Measurements from ENCODE around the gene COMMD10.

DNA sequence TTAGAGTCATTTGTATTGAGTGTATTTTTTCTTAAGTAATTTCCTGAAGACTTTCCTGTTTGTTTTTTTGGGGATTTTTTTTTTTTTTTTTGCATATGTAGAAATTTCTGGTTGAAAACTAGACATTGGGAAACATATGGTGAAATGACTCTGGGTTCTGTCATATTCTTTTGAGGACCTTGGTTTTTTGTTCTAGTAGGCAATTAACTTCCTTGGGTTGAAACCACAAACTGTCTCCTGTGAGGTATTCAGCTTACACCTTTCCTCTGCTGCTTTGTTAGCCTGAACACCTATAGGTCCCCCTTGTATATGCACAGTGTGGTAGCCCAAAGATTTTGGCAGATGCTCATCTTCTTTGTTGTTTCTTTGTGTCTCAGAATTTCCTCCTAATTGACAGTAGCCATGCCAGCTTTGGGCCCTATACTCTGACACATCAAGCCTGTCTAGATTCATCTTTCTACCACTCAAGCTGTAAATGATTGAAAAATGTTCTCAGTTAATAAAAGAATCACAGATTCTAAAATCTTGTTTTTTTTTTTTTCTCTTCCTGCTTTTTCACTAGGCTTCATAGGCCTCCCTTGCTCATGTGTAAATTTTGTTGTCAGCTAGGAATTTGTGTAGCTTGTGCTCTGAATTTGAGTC is 140.6 kb downstream of the COMMD10 start:
- TF ChIP-seq, protein P1, sequence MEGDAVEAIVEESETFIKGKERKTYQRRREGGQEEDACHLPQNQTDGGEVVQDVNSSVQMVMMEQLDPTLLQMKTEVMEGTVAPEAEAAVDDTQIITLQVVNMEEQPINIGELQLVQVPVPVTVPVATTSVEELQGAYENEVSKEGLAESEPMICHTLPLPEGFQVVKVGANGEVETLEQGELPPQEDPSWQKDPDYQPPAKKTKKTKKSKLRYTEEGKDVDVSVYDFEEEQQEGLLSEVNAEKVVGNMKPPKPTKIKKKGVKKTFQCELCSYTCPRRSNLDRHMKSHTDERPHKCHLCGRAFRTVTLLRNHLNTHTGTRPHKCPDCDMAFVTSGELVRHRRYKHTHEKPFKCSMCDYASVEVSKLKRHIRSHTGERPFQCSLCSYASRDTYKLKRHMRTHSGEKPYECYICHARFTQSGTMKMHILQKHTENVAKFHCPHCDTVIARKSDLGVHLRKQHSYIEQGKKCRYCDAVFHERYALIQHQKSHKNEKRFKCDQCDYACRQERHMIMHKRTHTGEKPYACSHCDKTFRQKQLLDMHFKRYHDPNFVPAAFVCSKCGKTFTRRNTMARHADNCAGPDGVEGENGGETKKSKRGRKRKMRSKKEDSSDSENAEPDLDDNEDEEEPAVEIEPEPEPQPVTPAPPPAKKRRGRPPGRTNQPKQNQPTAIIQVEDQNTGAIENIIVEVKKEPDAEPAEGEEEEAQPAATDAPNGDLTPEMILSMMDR (IDR thresholded peaks at IDR 0.05), result no peak
- TF ChIP-seq POLR2A (IDR thresholded peaks at IDR 0.05), result no peak
- TF ChIP-seq EP300 (IDR thresholded peaks at IDR 0.05), result no peak

Data from stomach (tissue), 4 donors.